ENCODE data around the gene TTLL5.
"Not testable (repeated sequence)": the region's sequence is repeated elsewhere in the genome, so short reads cannot be mapped to it uniquely, and the experiment has no call there.

TTLL5 gene

GRCh38 chr14:75837151-75837787 is 176.2 kb downstream of the TTLL5 start:
- DNase-seq: no peak

DNA sequence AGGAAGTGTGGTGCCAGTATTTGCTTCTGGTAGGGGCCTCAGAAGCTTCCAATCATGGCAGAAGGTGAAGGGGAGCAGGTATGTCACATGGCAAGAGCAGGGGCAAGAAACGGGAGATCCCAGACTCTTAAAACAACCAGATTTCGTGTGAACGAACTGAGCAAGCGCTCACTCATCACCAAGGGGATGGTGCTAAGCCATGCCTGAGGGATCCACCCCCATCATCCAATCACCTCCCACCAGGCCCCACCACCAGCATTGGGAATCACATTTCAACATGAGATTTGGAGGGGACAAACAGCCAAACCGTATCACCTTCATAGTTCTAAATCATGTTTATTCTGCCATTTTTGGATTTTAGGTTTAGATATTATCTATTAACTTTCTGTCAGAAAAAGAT is 179.9 kb downstream of the TTLL5 start:
- DNase-seq: no peak

DNA sequence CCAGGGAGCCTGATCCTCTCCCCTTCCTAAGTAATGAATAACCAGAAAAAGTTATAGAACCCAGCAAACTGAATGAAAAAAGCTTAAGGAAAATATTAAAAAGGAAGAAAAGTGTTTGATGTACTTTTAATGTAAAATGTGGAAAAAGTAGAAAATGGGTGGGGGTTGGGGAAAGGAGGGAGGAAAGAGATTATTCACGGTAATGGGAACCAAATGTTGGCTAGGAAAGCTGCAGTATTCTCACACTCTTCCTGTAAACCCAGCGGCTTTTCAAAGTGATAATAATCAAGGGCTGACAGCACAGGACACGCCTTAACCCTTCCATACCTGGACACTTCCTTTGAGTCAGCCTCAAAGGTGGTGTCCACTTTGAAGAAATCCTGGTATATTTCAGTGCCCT is 181.5 kb downstream of the TTLL5 start:
- DNase-seq: no peak

DNA sequence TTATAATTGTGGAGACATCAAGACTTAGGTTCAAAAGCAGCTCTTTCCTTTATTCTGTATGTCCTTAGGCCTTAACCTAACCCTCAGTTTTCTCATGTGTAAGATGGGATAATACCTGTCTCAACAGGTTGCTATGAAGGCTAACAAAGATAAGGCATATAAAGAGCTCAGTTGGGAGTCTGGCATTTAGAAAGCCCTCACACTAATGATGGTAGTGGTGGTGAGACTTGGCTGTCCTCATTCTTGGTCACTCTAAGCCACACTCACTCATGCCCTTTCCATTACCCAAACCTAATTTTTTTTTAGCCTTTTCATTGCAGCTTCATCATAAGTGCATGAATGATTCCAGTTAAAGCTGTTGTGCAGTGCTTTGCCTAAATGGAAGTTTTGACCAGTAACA is 183.4 kb downstream of the TTLL5 start:
- no peak for DNase-seq

- DNase-seq: no peak
These were observed 184.2 kb downstream of the TTLL5 start for GRCh38 chr14:75845136-75845804.

DNA sequence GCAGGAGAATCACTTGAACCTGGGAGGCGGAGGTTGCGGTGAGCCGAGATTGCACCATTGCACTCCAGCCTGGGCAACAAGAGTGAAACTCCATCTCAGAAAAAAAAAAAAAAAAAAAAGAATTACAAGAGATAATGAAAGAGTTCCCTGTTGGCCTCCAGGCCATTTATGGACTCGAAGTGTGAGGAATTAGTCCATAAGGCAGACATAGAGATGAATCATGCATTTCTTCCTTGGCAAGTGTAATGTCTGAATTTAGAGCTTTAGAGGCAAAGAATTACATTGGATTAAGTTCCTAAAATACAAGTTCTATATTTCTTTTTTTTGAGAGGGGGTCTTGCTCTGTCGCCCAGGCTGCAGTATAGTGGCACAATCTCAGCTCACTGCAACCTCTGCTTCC is 185.6 kb downstream of the TTLL5 start:
- DNase-seq: not testable (repeated sequence)

DNA sequence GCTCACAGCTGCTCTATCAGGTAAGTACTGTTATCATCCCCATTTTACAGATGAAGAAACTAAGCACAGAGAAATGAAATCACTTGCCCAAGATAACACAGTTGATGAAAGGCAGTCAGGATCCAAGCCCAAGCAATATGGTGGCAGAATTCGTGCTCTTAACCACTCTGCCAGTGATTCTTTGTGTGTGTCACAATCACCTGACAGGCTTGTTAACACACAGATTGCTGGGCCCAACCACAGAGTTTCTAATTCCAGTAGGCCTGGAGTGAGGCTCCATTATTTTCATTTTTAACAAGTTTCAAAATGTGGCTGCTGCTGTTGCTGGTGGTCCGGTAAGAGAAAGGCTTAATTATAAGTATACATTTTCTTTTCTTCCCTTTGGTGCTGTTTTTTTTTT is 186.5 kb downstream of the TTLL5 start:
- no peak for DNase-seq

- DNase-seq: no peak
These were observed 187.3 kb downstream of the TTLL5 start for GRCh38 chr14:75848167-75848913.

GRCh38 chr14:75849300-75849895 is 188.4 kb downstream of the TTLL5 start:
- DNase-seq: no peak

DNA sequence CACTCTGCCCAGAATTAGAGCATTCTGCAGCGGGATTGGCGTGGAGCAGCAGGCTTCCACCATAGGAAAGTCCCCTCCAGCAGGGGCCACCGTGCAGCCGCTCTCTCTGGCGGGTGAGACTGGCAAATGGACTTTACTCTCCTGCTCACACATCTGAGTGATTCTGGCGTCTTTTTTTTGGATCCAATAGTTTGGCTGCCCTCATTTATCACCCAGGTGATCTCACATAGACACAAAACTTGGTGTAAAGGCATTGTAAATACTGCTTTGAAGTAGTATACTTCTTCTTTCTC is 190.5 kb downstream of the TTLL5 start:
- no peak for DNase-seq

GRCh38 chr14:75854111-75854799 is 193.2 kb downstream of the TTLL5 start:
- DNase-seq: no peak

DNA sequence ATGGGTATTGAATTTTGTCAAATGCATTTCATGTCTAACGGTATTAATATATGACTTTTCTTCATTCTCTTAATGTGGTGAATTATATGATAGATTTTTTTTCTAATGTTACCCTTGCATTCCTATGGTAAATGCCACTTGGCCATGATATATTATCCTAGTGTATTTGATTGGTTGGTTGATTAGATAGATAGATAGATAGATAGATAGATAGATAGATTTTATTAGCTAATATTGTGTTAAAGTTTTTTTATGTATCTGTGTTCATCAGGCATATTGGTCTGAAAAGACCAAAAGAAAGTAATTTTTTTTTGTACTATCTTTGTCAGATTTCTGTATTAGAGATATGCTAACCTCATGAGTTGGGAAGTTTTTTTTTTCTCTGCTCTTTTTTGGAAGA is 196.2 kb downstream of the TTLL5 start:
- DNase-seq: no peak

GRCh38 chr14:75858362-75858761 is 197.3 kb downstream of the TTLL5 start:
- DNase-seq: no peak

- DNase-seq: no peak
These were observed 198.7 kb downstream of the TTLL5 start for GRCh38 chr14:75859746-75860145.

DNA sequence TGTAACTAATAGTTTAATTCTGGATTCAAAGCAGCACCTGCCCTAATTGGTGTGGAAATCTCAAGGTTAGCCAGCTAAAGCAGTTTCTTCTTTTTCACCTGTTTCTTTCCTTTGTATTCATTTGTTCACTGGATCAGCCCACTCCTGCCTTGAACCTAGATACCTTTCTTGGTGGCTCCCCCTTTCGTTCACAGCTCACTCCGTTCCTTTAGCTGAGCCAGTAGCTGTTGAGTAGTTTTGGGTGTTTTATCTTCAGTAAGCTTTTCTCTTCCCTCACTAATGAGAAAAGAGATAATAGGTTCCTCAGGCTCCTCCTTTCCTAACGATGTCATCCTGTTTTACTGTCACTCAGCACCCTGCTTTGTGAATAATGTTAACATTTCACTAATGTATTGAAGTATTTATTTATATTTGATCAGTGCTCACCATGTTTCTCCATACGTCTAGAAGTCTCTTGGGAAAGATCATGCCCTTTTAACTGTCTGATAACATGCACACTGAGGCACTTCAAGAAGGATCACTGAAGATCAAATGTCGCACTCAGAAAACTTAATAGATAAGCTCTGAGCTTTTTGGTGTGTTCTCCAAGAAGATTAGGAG is 199.6 kb downstream of the TTLL5 start:
- no peak for DNase-seq

GRCh38 chr14:75861161-75861621 is 200.1 kb downstream of the TTLL5 start:
- DNase-seq: no peak

GRCh38 chr14:75863221-75863620 is 202.2 kb downstream of the TTLL5 start:
- no peak for DNase-seq

DNA sequence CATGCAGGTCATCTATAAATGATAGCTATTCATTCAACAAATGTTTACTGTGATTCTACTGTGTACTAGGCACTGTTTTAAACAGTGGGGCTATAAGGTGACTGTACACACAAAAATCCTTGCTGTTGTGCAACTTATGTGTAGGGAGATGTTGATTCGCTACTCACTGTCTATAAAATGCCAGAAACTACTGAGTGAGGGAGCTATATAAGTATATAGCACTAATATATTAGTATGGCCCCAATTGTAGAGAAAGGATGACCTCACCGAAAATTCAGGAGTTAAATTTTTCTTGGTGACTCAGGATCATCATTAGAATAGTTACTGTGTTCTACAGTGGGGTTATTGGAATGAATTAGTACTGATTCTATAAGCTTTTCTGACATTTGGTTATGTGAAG is 203.3 kb downstream of the TTLL5 start:
- no peak for DNase-seq

GRCh38 chr14:75865531-75865930 is 204.5 kb downstream of the TTLL5 start:
- no peak for DNase-seq

GRCh38 chr14:75866970-75867369 is 205.9 kb downstream of the TTLL5 start:
- no peak for DNase-seq

DNA sequence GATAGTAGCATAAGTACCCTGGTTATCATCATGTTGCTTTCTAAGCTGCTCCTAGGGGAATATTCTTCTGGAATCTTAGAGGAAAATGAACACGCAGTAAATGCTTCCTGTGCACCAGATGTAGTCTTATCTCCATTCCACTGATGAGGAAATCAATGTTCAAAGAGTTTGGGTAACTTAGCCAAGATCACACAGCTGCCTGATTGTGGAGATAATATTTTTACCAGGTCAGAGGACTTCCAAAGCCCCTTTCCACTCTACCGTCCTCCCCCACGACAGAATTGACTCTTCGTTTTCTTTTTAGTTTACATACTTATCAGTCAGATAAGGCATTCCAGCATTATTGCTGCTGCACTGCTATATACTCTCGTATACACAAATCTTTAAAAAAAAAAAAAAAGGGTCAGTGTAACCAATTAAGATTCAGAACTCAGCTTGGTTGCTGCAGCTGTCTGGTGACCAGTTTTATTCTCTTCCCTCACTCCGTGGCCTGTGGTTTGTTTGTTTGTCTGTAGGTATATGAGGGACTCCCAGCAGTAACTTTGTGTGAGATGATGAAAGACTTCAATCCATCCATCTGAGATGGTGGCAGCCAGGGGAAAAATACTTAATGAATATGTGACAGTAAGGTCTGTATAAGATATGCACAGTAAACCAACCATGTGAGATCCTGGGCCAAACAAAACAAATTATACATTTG is 210.3 kb downstream of the TTLL5 start:
- no peak for DNase-seq

DNA sequence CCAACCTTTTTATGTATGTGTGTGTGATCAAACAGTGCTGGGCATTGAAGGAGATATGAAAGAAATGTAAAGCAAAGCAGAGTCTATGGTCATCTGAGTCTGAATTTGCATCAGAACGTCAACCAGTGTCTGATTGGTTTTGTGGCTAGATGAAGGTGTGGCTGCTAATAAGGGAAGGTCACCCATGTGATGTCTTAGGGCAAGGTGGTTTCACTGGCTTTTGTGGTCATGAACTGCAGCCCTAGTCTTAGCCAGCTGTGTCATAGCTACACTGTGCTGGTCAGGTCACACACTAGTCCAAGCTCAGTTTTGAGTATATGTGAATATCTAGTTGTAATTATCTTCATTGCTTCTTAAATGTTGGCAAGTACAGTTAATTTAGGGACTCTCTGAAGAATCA is 214.9 kb downstream of the TTLL5 start:
- no peak for DNase-seq
